Activated CD8-positive, alpha-beta memory T cell treated with anti-CD3 and anti-CD28 coated beads, Interleukin-2, amount 50 U/mL, for 1 hour (primary cell): ENCODE results near the gene EGFR.

Experiments
- DNase-seq: peaks from one replicate; pipeline ENCODE4 v3.0.0-alpha.2; 2020; ENCODE audit errors: extremely low read depth

Gene EGFR

DNA sequence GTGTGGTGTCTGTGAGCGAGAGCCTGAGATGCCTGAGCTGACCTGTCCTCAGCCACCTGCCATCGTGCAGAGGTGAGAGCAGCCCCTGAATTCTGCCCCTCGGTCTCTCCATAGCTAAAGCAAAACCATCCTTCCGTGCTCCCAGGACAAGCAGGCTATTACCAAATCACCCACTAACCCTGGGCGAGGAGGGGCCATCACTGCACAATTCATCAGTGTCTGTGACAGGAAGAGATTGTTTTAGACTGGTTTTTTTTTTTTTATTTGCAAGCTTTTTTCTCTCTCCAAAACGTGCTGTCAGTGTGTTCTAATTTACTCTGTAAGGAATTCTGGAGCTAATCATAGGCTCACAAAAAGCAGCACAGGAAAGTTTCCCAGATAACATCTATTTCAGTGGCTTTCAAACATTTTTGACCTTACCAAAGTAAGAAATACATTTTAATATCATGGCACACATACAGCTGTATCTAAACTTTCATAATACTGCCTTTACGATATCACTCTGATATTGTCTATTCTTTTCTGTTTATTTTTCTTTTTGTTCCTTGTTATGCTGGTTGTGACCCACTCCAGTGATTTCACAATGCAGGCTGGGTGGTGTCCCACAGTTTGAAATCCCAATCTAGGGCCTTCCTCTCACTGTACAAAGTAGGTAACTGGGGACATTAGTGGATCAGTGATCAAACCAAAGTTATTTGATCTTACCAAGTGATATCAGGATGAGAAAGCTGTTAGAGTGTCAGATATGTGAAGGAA is 62.8 kb downstream of the EGFR start:
- no peak for DNase-seq

- DNase-seq: no peak
Measured at GRCh38 chr7:55082228-55082603, 63.4 kb downstream of the EGFR start.

DNA sequence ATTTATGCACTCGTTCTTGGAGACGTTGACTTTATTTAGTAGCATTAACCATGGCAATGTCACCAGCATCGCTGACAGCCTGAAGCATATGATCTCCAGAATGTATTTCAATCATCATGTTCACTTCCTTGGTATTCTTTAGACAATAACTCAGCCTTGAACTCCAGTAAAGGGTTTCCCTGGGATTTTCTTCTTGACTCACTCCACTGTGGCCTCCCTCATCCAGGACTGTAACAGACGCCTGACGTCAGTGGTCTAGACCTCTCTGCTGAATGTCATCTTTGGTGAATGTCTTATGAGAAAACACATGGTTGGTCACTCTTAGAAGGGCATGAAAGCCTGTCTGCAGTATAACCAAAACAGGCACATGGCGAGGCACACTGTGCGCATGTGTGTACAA is 64.4 kb downstream of the EGFR start:
- no peak for DNase-seq

DNA sequence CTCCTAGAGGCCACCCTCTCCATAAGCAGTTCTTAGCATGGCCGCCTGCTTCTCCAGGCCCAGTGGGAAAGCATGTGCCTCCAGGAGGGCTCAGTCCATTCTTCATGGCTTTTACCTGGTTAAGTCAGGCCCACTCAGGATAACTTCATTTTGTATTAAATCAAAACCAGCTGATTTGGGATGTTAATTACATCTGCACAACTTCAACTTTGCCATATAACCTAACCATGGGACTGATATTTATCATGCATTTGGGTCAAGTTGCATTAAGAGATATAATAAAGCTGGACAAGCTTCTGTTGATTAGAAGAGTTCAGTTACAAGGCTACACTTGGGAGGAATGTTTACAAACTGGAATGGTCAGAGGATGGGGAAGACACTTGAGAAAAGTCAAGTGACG is 65.5 kb downstream of the EGFR start:
- DNase-seq: no peak

DNA sequence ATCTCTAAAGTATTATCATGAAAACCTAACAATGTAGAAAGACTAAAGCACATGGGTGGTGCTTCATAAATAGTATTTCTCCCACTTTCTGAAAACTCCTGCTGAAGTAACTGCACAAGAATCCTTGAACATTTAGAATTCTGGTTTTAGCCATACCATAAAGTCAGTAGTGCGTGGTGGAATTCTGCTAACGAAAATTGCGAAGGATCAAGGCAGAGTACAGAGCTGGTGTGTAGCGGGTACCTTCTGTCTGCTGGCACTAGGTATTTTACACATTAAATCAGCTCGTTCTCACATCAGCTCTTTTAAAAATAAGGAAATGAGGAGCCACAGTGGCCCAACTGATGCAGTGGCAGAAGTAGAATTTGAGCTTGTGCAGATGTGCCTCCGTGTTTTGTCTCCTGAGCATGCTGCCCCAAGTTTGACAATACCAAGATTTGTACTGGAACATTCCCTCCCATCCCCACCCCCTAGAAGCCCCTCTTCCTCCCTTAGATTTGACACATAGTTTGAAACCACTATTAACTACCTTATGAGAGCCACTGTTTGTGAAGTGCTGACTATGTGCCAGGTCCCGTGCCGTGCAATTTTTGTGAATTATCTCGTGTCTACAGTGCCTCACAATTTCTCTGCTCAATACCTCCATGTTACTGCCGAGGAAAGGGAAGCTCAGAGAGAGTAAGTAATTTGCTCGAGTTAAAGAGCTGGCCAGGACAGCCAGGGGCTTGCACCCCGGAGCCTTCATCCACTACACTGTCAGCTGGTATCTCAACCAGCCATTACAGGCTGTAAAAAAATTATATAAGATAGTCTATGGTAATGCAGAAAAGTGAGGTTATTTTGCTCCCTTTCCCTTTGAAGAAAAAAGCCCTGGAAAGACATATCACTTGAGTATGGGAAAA is 66.9 kb downstream of the EGFR start:
- no peak for DNase-seq

DNA sequence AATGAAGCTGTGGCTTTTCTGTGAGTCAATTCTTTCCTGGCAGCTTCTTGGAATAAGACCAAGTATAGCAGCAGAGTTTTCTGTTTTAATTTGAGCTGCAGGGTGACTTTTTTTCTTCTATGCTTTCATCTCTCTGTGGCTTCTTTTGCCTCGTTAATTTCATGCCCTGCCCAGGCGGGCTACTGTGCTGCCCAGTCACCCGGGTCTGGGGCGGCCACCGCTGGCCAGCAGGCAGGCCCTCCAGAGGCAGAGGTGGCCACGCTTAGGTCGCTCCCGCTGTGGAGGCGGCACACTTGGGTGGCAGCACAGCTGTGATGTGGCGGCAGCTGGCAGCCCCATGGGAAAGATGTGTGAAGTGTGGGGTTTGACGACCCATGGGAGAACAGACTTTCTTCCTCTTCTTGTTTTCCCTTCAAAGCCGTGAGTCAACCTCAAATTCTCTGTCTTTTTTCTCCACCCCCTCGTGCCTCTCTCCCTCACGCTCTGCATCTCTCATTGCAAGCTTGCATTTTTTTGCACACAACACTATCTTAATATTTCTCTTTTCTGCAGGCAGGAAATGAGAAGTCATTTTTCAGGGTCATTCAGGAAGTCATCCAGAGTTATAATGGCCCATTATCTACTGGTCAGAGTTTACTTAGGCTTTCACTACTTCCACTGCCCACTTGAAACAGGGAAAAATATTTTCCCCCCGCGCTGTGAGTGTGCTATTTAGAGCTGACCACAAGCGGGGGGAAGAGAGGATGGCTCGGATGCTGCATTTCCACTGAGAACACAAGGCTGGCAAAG is 67.8 kb downstream of the EGFR start:
- DNase-seq: no peak

DNA sequence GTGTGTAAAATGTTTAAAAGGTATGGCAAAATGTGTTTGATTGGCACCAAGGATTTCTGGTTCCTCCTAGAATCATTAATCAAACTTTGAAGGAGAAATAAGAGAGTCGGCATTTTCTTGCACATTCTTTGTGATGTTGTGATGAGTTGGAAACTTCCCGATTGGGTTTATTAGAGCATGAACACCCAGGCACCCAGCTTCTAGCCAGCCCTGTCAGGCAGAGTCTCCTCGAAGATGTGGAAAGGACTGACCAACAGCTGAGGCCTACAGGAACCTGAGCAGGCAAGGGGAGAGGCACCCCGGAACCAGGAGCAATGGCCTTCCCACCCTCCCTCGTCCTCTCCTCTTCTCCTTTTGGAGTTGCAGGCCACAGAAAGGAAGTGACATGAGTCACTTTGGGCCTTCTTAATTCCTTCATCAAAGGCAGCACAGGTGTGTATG is 68.7 kb downstream of the EGFR start:
- no peak for DNase-seq

DNA sequence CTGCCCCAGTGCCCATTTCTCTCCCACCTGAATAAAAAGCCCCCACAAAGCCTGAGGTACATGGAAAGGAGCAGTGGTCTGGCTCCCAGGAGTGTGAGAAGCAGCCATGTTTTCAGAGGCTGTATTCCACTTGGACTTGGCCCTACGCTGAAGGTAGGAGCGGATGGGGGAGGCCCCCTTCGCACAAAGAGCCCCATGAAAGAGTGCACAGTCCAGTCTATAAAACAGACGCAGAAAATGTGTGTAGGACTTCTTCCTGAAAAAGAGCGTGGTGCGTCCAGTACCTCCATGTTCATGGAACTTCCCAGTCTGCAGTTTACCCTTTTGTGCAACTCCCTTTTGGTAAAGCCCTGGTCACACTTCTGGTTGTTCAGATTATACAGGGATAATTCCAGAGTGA is 69.3 kb downstream of the EGFR start:
- DNase-seq: no peak

- no peak for DNase-seq
Measured at GRCh38 chr7:55088620-55089019, 69.8 kb downstream of the EGFR start.

DNA sequence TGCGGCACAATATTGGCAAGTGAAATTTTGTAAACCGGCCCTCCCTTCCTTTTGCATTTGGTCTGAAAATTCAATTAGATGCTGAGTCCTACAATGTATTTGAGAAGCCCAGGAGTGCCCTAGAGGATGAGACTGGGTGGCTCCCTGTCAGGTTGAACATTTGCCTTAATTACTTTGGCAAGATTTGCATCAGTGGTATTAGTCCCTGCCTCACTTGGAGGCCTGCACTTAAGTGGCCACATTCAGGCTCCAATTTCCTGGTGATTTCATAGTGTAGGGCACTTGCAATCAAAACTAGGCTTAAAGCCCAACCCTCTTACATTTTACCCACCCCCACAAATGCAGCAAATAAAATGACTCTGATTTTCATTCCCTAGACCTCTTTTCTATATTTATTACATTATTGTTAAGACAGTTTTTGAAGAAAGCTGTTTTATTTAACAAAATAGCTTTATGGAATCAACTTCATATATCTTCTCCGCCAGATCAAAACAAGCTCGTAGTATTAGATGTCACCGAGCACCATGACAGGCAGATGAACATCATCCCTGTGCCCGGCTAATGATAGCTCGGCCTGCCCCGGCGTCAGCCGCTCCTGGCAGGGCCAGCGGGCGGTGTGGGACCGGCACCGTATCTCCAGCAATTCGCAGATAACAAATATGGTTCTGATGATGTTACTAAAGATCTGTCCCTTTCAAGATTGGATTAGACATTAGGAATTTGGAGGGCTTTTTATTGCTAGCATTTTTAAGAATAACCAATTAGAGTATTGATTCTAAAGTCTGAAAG is 73.6 kb downstream of the EGFR start:
- no peak for DNase-seq

DNA sequence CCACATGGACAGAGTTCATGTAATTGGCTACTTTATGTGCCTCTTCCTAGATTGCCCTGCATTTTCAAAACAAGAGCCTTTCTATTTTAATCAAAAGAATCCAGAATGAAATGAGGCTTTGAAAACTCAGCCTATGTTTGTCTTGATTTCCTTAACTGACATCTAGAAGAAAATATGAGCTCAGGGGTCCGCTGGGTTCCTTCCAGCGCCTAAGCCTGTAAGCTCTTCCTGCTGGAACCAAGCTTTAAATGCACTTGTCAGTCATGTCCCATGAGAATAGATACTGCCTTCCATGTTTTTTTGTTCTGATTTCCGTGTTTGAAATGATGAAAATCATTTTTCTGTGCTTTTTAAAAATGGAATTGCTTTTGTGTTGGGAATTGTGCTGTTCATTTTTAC is 74.2 kb downstream of the EGFR start:
- no peak for DNase-seq

GRCh38 chr7:55093674-55094073 is 74.9 kb downstream of the EGFR start:
- no peak for DNase-seq

GRCh38 chr7:55094092-55094690 is 75.4 kb downstream of the EGFR start:
- DNase-seq: no peak

GRCh38 chr7:55095672-55096071 is 76.9 kb downstream of the EGFR start:
- DNase-seq: no peak

- no peak for DNase-seq
Measured at GRCh38 chr7:55096323-55096722, 77.5 kb downstream of the EGFR start.

DNA sequence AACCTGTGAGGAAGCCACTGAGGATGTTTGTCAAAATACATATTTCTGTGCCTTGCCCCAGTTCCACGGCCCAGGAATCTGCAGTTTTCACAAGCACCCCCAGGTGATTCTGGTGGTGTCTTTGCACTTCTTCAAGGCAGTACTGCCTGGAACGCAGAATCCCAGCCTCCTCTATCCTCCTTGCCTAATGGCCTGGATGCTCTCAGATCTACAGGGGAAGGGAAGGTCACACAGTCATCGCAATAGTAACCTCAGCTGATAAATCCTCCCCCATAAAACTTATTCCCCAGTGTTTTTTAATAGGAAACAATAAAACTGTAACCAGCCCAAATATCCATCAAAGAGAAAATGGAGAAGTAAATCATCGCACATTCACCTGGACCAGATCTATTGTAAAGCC is 78.3 kb downstream of the EGFR start:
- DNase-seq: no peak

GRCh38 chr7:55099066-55099820 is 80.4 kb downstream of the EGFR start:
- no peak for DNase-seq

GRCh38 chr7:55099821-55100543 is 81.2 kb downstream of the EGFR start:
- DNase-seq: no peak

GRCh38 chr7:55100544-55101327 is 81.9 kb downstream of the EGFR start:
- DNase-seq: no peak
